Measurements from ENCODE around the gene FOXJ1. TPM values are rescaled to one million over a fixed set of nuclear protein-coding genes. Genes with fewer than 3 reads are reported as not detected.

The FOXJ1 gene
- total and polyA plus RNA-seq, 2 donors from 2014 or later, result 3.4 to 6.8 TPM

DNA sequence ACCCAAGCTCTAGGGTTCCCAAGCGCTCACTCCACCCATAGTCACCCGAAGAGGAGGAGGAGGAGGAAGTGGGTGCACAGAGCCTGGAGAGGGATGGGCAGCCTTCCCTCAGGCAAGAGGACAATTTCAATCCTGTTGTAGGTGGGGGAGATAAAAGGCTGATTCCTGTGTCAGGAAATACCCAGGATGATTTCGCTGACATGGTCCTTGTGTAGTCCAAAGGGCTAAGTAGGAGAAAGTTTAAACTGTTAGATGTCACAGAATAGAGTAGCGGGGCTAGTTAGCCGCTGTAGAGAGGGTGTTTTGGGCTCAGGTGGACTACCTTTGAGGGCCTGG, 36.2 kb downstream of the FOXJ1 start:
- DNase-seq, result no peak
- H3K4me3 ChIP-seq (ENCODE audit: low read length in 3 of 3), result no peak overlapping the region
- intact Hi-C loops (cut with DNase I), result no loop called here
- FAIRE-seq, result no peak
- no peak overlapping the region for H3K9ac ChIP-seq (ENCODE audit: low read length in 3 of 3)
- H3K4me1 ChIP-seq (ENCODE audit: control insufficient read depth in 2 of 3, insufficient read depth in 2 of 3, low read depth in 1 of 3, low read length in 3 of 3), result peaks cover 0 to 11% (median 0%) of the 10 kb centered on the region in 3 donors
- peaks cover 3 to 6% (median 5%) of the 10 kb centered on the region in 3 donors for H3K36me3 ChIP-seq (ENCODE audit: control insufficient read depth in 2 of 3, insufficient read depth in 3 of 3, low read length in 3 of 3)
- H3K27ac ChIP-seq (ENCODE audit: low read depth in 2 of 2, low read length in 2 of 2), result no peak overlapping the region
- no peaks in the 10 kb centered on the region for H3K27me3 ChIP-seq (ENCODE audit: control insufficient read depth, insufficient read depth, low read length)
- TF ChIP-seq CTCF (IDR thresholded peaks at IDR 0.05; ENCODE audit: borderline replicate concordance, extremely low read depth, insufficient read depth), result no peak
- no peaks in the 10 kb centered on the region for H3K9me3 ChIP-seq (ENCODE audit: control insufficient read depth in 2 of 3, insufficient read depth in 1 of 3, low read length in 3 of 3)

GRCh38 chr17:76104140-76104895, 36.7 kb downstream of the FOXJ1 start:
- peaks cover 0 to 11% (median 0%) of the 10 kb centered on the region in 3 donors for H3K4me1 ChIP-seq (ENCODE audit: control insufficient read depth in 2 of 3, insufficient read depth in 2 of 3, low read depth in 1 of 3, low read length in 3 of 3)
- H3K9ac ChIP-seq (ENCODE audit: low read length in 3 of 3), result peak overlapping the region; percentile 0 to 79 (median 6)
- H3K4me3 ChIP-seq (ENCODE audit: low read length in 3 of 3), result peak overlapping the region; percentile 75 to 96 (median 95)
- H3K27me3 ChIP-seq (ENCODE audit: control insufficient read depth, insufficient read depth, low read length), result no peaks in the 10 kb centered on the region
- intact Hi-C loops (cut with DNase I), result no loop called here
- no peaks in the 10 kb centered on the region for H3K9me3 ChIP-seq (ENCODE audit: control insufficient read depth in 2 of 3, insufficient read depth in 1 of 3, low read length in 3 of 3)
- peaks cover 3 to 10% (median 5%) of the 10 kb centered on the region in 3 donors for H3K36me3 ChIP-seq (ENCODE audit: control insufficient read depth in 2 of 3, insufficient read depth in 3 of 3, low read length in 3 of 3)
- H3K27ac ChIP-seq (ENCODE audit: low read depth in 2 of 2, low read length in 2 of 2), result peak overlapping the region; percentile 43 to 77
- FAIRE-seq (no peak), DNase-seq (no peak)
- no peak for TF ChIP-seq CTCF (IDR thresholded peaks at IDR 0.05; ENCODE audit: borderline replicate concordance, extremely low read depth, insufficient read depth)

DNA sequence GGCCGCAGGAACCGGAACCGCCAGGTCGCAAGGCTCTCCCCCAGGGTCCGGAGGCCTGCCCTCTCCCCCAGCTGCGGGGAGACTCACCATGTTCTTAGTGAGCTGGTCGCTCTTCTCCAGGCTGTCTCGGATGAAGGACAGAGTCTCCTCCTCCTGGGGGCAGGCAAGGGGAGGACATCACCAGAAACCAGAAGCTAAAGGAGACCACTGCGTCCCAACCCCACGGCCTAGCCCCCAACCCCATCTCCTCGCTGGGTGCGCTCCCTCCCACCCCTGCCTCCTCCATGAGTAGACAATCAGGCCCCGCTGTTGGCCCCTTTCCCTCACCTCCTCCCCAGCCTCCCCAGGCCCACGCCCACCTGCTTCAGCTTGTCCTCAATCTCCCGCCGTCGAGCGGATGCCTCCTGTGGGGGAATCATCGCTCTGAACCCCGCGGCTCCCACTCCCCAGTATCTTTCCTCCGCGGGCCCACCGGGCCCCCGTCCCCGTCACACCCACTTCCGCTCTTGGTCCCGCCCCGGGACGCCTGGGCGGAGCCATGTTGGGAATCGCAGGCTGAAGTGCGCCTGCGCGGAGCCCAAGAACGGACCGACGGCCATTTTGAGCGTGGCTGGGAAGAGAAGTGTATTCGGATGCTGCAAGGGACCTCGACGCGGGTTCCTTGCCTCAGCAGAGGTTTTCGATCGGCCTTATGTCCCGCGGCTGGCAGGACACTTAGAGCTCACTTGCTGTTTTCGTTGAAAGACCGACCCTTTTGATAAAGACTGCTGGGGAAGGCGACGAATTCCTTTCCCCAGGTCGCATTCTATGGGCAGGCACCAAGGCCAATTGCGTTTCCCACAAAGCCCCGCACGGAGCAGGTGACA, 37.5 kb downstream of the FOXJ1 start, which contains the start of gene EXOC7:
Gene EXOC7, minus strand, starts transcription at position 514 of the 866 bp plus-strand sequence. Its CDS starts 95 bp downstream, at position 419.
- TF ChIP-seq CTCF (IDR thresholded peaks at IDR 0.05; ENCODE audit: borderline replicate concordance, extremely low read depth, insufficient read depth), result no peak
- Histone ChIP-seq H3K4me1 (ENCODE audit: control insufficient read depth in 2 of 3, insufficient read depth in 2 of 3, low read depth in 1 of 3, low read length in 3 of 3) (peaks cover 0 to 11% (median 0%) of the 10 kb centered on the region in 3 donors), H3K27me3 (ENCODE audit: control insufficient read depth, insufficient read depth, low read length) (no peaks in the 10 kb centered on the region), H3K36me3 (ENCODE audit: control insufficient read depth in 2 of 3, insufficient read depth in 3 of 3, low read length in 3 of 3) (peaks cover 3 to 11% (median 5%) of the 10 kb centered on the region in 3 donors), H3K4me3 (ENCODE audit: low read length in 3 of 3) (peak within 1 kb of the TSS; percentile 75 to 96 (median 95)), H3K9me3 (ENCODE audit: control insufficient read depth in 2 of 3, insufficient read depth in 1 of 3, low read length in 3 of 3) (no peaks in the 10 kb centered on the region), H3K27ac (ENCODE audit: low read depth in 2 of 2, low read length in 2 of 2) (peak within 1 kb of the TSS; percentile 56 to 77), H3K9ac (ENCODE audit: low read length in 3 of 3) (peak within 1 kb of the TSS; percentile 58 to 84 (median 79))
- FAIRE-seq (no peak), DNase-seq (peak; percentile 93 to 99 (median 97))
- intact Hi-C loops (cut with DNase I), result no loop called here

Measured in kidney (tissue), 14 donors.